MCF 10A (cell line): ENCODE data around the gene PAX5. TPM values are rescaled to one million over a fixed set of nuclear protein-coding genes. Genes with fewer than 3 reads are reported as not detected.

ENCODE experiments used
- BruUV-seq: library from RNA; stranded (reverse); fragments of 400-500 nt; replicated peaks from 2 replicates; lab custom pipeline; 2021; lab: Mats Ljungman, UMichigan
- CTCF ChIA-PET: fragments of 300-600 bp; sonication (Branson Sonifier 250); formaldehyde crosslinking; extraction: SDS; loops from one replicate; lab custom pipeline; 2021; ENCODE audit warnings: antibody characterized with exemption, inconsistent platforms; lab: Yijun Ruan, JAX
- POLR2A ChIA-PET: fragments of 300-600, 350-650 bp; sonication (Branson Sonifier 250); formaldehyde crosslinking; extraction: SDS; loops from one replicate; lab custom pipeline; 2020; ENCODE audit warnings: antibody characterized with exemption, inconsistent platforms; lab: Yijun Ruan, JAX
- DNase-seq: peaks from one replicate; pipeline ENCODE4 v3.0.0-alpha.2; 2018; ENCODE audit not compliant: unreplicated experiment
- H3K27ac Mint-ChIP-seq: one replicate; pipeline ENCODE4 v1.8.0; 2022; ENCODE audit warnings: mild to moderate bottlenecking, low read depth, mixed read lengths; ENCODE audit not compliant: unreplicated experiment
- H3K27me3 Mint-ChIP-seq: one replicate; pipeline ENCODE4 v1.8.0; 2022; ENCODE audit warnings: mixed read lengths; ENCODE audit not compliant: insufficient read depth, unreplicated experiment
- H3K36me3 Mint-ChIP-seq: one replicate; pipeline ENCODE4 v1.8.0; 2022; ENCODE audit warnings: mild to moderate bottlenecking, moderate library complexity, mixed read lengths; ENCODE audit not compliant: insufficient read depth, unreplicated experiment
- H3K4me1 Mint-ChIP-seq: one replicate; pipeline ENCODE4 v1.8.0; 2022; ENCODE audit warnings: mixed read lengths; ENCODE audit not compliant: insufficient read depth, unreplicated experiment
- H3K4me3 Mint-ChIP-seq: one replicate; pipeline ENCODE4 v1.8.0; 2022; ENCODE audit warnings: mild to moderate bottlenecking, moderate library complexity, mixed read lengths; ENCODE audit not compliant: unreplicated experiment
- H3K9me3 Mint-ChIP-seq: one replicate; pipeline ENCODE4 v1.8.0; 2022; ENCODE audit warnings: mixed read lengths; ENCODE audit not compliant: unreplicated experiment
- CTCF ChIP-seq: fragments of 200-600 bp; IDR thresholded peaks from one replicate; pipeline ENCODE4 v1.8.0; 2022; ENCODE audit warnings: antibody characterized with exemption, mild to moderate bottlenecking; ENCODE audit not compliant: unreplicated experiment
- intact Hi-C: fragments of 100-400 bp; cut with micrococcal nuclease; formaldehyde crosslinking; loops from 2 replicates; pipeline ENCODE4 v1.14.1; 2022
- total RNA-seq: library from RNA; stranded (reverse); gene quantifications from 2 replicates; pipeline ENCODE4 v1.2.3, GENCODE V29; 2022

PAX5 gene
- total RNA-seq, 1 experiment from 2014 or later = not detected

GRCh38 chr9:36813154-36813553 lies 220.9 kb downstream of the PAX5 start:
- no peak for DNase-seq
- H3K27ac Mint-ChIP-seq = no peak overlapping the region
- TF ChIP-seq CTCF = no peak
- intact Hi-C loops = no loop called here
- H3K4me3 Mint-ChIP-seq = no peak overlapping the region
- BruUV-seq = no TSS peak
- peaks cover 58% of the 10 kb centered on the region for H3K27me3 Mint-ChIP-seq
- H3K36me3 Mint-ChIP-seq = no peaks in the 10 kb centered on the region
- ChIA-PET CTCF (no interaction called here), POLR2A (no interaction called here)
- H3K9me3 Mint-ChIP-seq = no peaks in the 10 kb centered on the region
- H3K4me1 Mint-ChIP-seq = no peaks in the 10 kb centered on the region

- Mint-ChIP-seq H3K36me3 (no peaks in the 10 kb centered on the region), H3K27ac (no peak overlapping the region), H3K27me3 (peaks cover 52% of the 10 kb centered on the region), H3K4me1 (no peaks in the 10 kb centered on the region), H3K9me3 (no peaks in the 10 kb centered on the region), H3K4me3 (no peak overlapping the region)
- POLR2A ChIA-PET = no interaction called here
- no peak for TF ChIP-seq CTCF
- no TSS peak for BruUV-seq
- CTCF ChIA-PET = no interaction called here
- no peak for DNase-seq
- intact Hi-C loops = no loop called here
Measured at GRCh38 chr9:36812556-36812955, 221.5 kb downstream of the PAX5 start.

- TF ChIP-seq CTCF = no peak
- no peaks in the 10 kb centered on the region for H3K9me3 Mint-ChIP-seq
- no peaks in the 10 kb centered on the region for H3K36me3 Mint-ChIP-seq
- H3K27ac Mint-ChIP-seq = no peak overlapping the region
- intact Hi-C loops = no loop called here
- no TSS peak for BruUV-seq
- H3K4me3 Mint-ChIP-seq = no peak overlapping the region
- H3K27me3 Mint-ChIP-seq = peaks cover 42% of the 10 kb centered on the region
- no peak for DNase-seq
- no peaks in the 10 kb centered on the region for H3K4me1 Mint-ChIP-seq
- ChIA-PET CTCF (no interaction called here), POLR2A (no interaction called here)
Measured at GRCh38 chr9:36808251-36808650, 225.8 kb downstream of the PAX5 start.

- Mint-ChIP-seq H3K27me3 (peaks cover 45% of the 10 kb centered on the region), H3K4me3 (no peak overlapping the region), H3K9me3 (no peaks in the 10 kb centered on the region), H3K4me1 (no peaks in the 10 kb centered on the region), H3K27ac (no peak overlapping the region), H3K36me3 (no peaks in the 10 kb centered on the region)
- POLR2A ChIA-PET = no interaction called here
- no TSS peak for BruUV-seq
- DNase-seq = no peak
- no peak for TF ChIP-seq CTCF
- intact Hi-C loops = no loop called here
- CTCF ChIA-PET = interaction anchor here (1.0 kb wide), 1 partner anchor 58 kb away, joined by 3 read pairs; no protein-coding TSS in a partner anchor
Measured at GRCh38 chr9:36803961-36804360, 230.1 kb downstream of the PAX5 start.
